H1 (cell line): Measurements from ENCODE around the gene RAD18. TPM values are rescaled to one million over a fixed set of nuclear protein-coding genes. Genes with fewer than 3 reads are reported as not detected.
A peak's percentile ranks its signal among the peaks of the same experiment; 100 is the strongest.

ENCODE experiments used
- CTCF ChIA-PET: fragments of 300-600 bp; sonication (Branson Sonifier 250); formaldehyde crosslinking; loops from one replicate; lab custom pipeline; 2021; ENCODE audit not compliant: partially characterized antibody; lab: Charles Lee
- POLR2A ChIA-PET: fragments of 300-600 bp; sonication (Branson Sonifier 250); formaldehyde crosslinking; loops from one replicate; lab custom pipeline; 2021; ENCODE audit warnings: inconsistent platforms; ENCODE audit not compliant: partially characterized antibody; lab: Charles Lee
- DNase-seq, 2 experiments: peaks; one replicate each; pipeline versions ENCODE4 v3.0.0 to v3.0.0-alpha.2; 2010 to 2022; ENCODE audit warnings: low spot score in 2 of 2, low read depth in 1 of 2, mixed read lengths in 1 of 2
- FAIRE-seq: peaks from 2 replicates; lab custom pipeline; 2011; peaks lifted over from hg19 to GRCh38; lab: Jason Lieb, UNC
- H2AFZ ChIP-seq: 2 replicates; pipeline ENCODE4 v1.8.1; 2012; ENCODE audit warnings: low read length, inconsistent platforms
- H2AK5ac ChIP-seq: 2 replicates; pipeline ENCODE4 v1.6.1; 2013; ENCODE audit warnings: low read depth, low read length
- H2BK120ac ChIP-seq: replicated peaks from 2 replicates; pipeline ENCODE3; 2013; ENCODE audit warnings: low read depth, low read length, inconsistent platforms
- H2BK12ac ChIP-seq: 2 replicates; pipeline ENCODE4 v1.6.1; 2013; ENCODE audit warnings: low read depth, low read length
- H2BK15ac ChIP-seq: 2 replicates; pipeline ENCODE4 v1.6.1; 2013; ENCODE audit warnings: low read length
- H2BK20ac ChIP-seq: 2 replicates; pipeline ENCODE4 v1.6.1; 2013; ENCODE audit warnings: low read length
- H2BK5ac ChIP-seq: 2 replicates; pipeline ENCODE4 v1.6.1; 2013; ENCODE audit warnings: low read depth, low read length
- H3K14ac ChIP-seq: 2 replicates; pipeline ENCODE4 v1.6.1; 2013; ENCODE audit warnings: inconsistent platforms; ENCODE audit not compliant: insufficient read length
- H3K18ac ChIP-seq: 2 replicates; pipeline ENCODE4 v1.6.1; 2013; ENCODE audit warnings: low read length; ENCODE audit errors: extremely low read depth
- H3K23ac ChIP-seq: 2 replicates; pipeline ENCODE4 v1.6.1; 2013; ENCODE audit warnings: inconsistent platforms; ENCODE audit not compliant: insufficient read length
- H3K23me2 ChIP-seq: 2 replicates; pipeline ENCODE4 v1.6.1; 2013; ENCODE audit warnings: low read depth, low read length
- H3K27ac ChIP-seq: 2 replicates; pipeline ENCODE4 v1.6.1; 2011; ENCODE audit warnings: low read depth, low read length, inconsistent platforms
- H3K27me3 ChIP-seq, 4 experiments: replicated peaks in 1 of 4; 1 replicate in 1 of 4; 2 replicates in 3 of 4; pipeline versions ENCODE4 v1.6.1 to v1.8.1; 2011 to 2013; ENCODE audit warnings: low read length in 3 of 4, mild to moderate bottlenecking in 3 of 4, inconsistent platforms in 2 of 4, mixed read lengths in 2 of 4, moderate library complexity in 1 of 4; ENCODE audit not compliant: control insufficient read depth in 3 of 4, insufficient read depth in 3 of 4; ENCODE audit errors: extremely low read depth in 1 of 4
- H3K36me3 ChIP-seq, 4 experiments: 2 replicates each; pipeline versions ENCODE4 v1.6.1 to v1.8.1; 2011 to 2013; ENCODE audit warnings: mild to moderate bottlenecking in 4 of 4, low read length in 3 of 4, moderate library complexity in 2 of 4, control low read depth in 1 of 4, inconsistent platforms in 1 of 4; ENCODE audit not compliant: insufficient read depth in 4 of 4, control insufficient read depth in 2 of 4
- H3K4ac ChIP-seq: replicated peaks from 2 replicates; pipeline ENCODE3; 2013; ENCODE audit warnings: low read length, low read depth, mixed read lengths, inconsistent platforms; ENCODE audit not compliant: insufficient read length
- H3K4me1 ChIP-seq, 4 experiments: replicated peaks in 1 of 4; 1 replicate in 1 of 4; 2 replicates in 3 of 4; pipeline versions ENCODE4 v1.6.1 to v1.8.1; 2011 to 2013; ENCODE audit warnings: low read length in 3 of 4, inconsistent platforms in 2 of 4, mixed read lengths in 1 of 4; ENCODE audit not compliant: insufficient read depth in 4 of 4, control insufficient read depth in 3 of 4
- H3K4me2 ChIP-seq, 2 experiments: 2 replicates each; pipeline versions ENCODE4 v1.6.1 to v1.8.1; 2011 to 2013; ENCODE audit warnings: low read depth in 2 of 2, low read length in 2 of 2, control low read depth in 1 of 2, inconsistent platforms in 1 of 2, mild to moderate bottlenecking in 1 of 2; ENCODE audit not compliant: insufficient read depth in 1 of 2
- H3K4me3 ChIP-seq, 4 experiments: fragments of 200-600, 300-600 bp in 1 of 4; sonication (generic), shearing (Covaris generic), sonication (Bioruptor Twin) in 1 of 4; 2 replicates each; pipeline versions ENCODE4 v1.5.1 to v1.8.1; 2011 to 2016; ENCODE audit warnings: low read length in 4 of 4, low read depth in 3 of 4, control low read depth in 2 of 4, inconsistent platforms in 2 of 4, mild to moderate bottlenecking in 2 of 4, mixed read lengths in 1 of 4, moderate library complexity in 1 of 4; ENCODE audit not compliant: insufficient read depth in 2 of 4; ENCODE audit errors: extremely low read depth in 1 of 4
- H3K56ac ChIP-seq: replicated peaks from 2 replicates; pipeline ENCODE3; 2013; ENCODE audit warnings: low read depth, mild to moderate bottlenecking, mixed read lengths, low read length, inconsistent platforms; ENCODE audit not compliant: insufficient read length
- H3K79me1 ChIP-seq: 2 replicates; pipeline ENCODE4 v1.6.1; 2013; ENCODE audit warnings: low read depth, low read length, control low read depth
- H3K79me2 ChIP-seq, 2 experiments: 2 replicates each; pipeline versions ENCODE4 v1.6.1 to v1.8.1; 2012 to 2013; ENCODE audit warnings: low read length in 2 of 2, mild to moderate bottlenecking in 2 of 2, inconsistent platforms in 1 of 2; ENCODE audit not compliant: insufficient read depth in 2 of 2, control insufficient read depth in 1 of 2
- H3K9ac ChIP-seq, 4 experiments: replicated peaks in 1 of 4; 1 replicate in 1 of 4; 2 replicates in 3 of 4; pipeline versions ENCODE4 v1.6.1 to v1.8.1; 2011 to 2013; ENCODE audit warnings: low read depth in 3 of 4, low read length in 3 of 4, control low read depth in 2 of 4, mild to moderate bottlenecking in 2 of 4, moderate library complexity in 2 of 4, inconsistent platforms in 1 of 4; ENCODE audit errors: extremely low read depth in 1 of 4
- H3K9me3 ChIP-seq, 2 experiments: 2 replicates each; pipeline versions ENCODE4 v1.6.1 to v1.8.1; 2012 to 2013; ENCODE audit warnings: mild to moderate bottlenecking in 2 of 2, moderate library complexity in 2 of 2, control low read depth in 1 of 2, inconsistent platforms in 1 of 2, low read depth in 1 of 2, low read length in 1 of 2, mixed read lengths in 1 of 2; ENCODE audit not compliant: insufficient read depth in 2 of 2
- H4K20me1 ChIP-seq, 2 experiments: replicated peaks in 1 of 2; 2 replicates each; pipeline versions ENCODE3 to v1.8.1; 2011 to 2013; ENCODE audit warnings: inconsistent platforms in 2 of 2, low read length in 2 of 2, mild to moderate bottlenecking in 1 of 2; ENCODE audit not compliant: insufficient read depth in 2 of 2, control insufficient read depth in 1 of 2
- H4K5ac ChIP-seq: 2 replicates; pipeline ENCODE4 v1.6.1; 2013; ENCODE audit warnings: low read length, low read depth, mixed read lengths, inconsistent platforms; ENCODE audit not compliant: insufficient read length
- H4K8ac ChIP-seq: 2 replicates; pipeline ENCODE4 v1.8.0; 2013; ENCODE audit warnings: mild to moderate bottlenecking, moderate library complexity, low read length, inconsistent platforms; ENCODE audit not compliant: insufficient read depth; ENCODE audit errors: extremely low read depth
- H4K91ac ChIP-seq: replicated peaks from 2 replicates; pipeline ENCODE3; 2013; ENCODE audit warnings: low read length, mixed read lengths, inconsistent platforms; ENCODE audit not compliant: insufficient read length
- BCL11A ChIP-seq, 2 experiments: IDR thresholded peaks; one replicate each; pipeline ENCODE4 v1.6.1; 2011; ENCODE audit warnings: low read depth in 2 of 2, low read length in 2 of 2, mild to moderate bottlenecking in 2 of 2
- HDAC2 ChIP-seq, 2 experiments: fragments of 300-600 bp in 1 of 2; sonication (generic) in 1 of 2; IDR thresholded peaks; 2 replicates each; pipeline ENCODE4 v1.6.1; 2011 to 2012; ENCODE audit warnings: low read depth in 2 of 2, low read length in 2 of 2, mild to moderate bottlenecking in 2 of 2, moderate library complexity in 2 of 2, borderline replicate concordance in 1 of 2, inconsistent platforms in 1 of 2
- WGBS, 2 experiments: shearing (Covaris generic) in 1 of 2; methylation state at CpG; one replicate each; pipeline versions ENCODE4 v1.1.6 to v1.1.7; 2013 to 2015; ENCODE audit warnings: low lambda C conversion rate in 2 of 2, mixed read lengths in 2 of 2, inconsistent platforms in 1 of 2, low coverage in 1 of 2, missing lambda C conversion rate in 1 of 2; ENCODE audit not compliant: insufficient replicate concordance in 2 of 2, insufficient coverage in 1 of 2, insufficient read length in 1 of 2; ENCODE audit errors: extremely low coverage in 1 of 2, missing lambda C conversion rate in 1 of 2; 5-methylcytosine and 5-hydroxymethylcytosine counted together
- polyA plus RNA-seq, 7 experiments: library from polyadenylated mRNA; depleted of rRNA in 3 of 7; stranded (reverse) in 5 of 7; unstranded in 2 of 7; fragments of >200 nt in 5 of 7; fragments of 200-250 nt in 2 of 7; gene quantifications; 1 replicate in 5 of 7; 2 replicates in 1 of 7; 4 replicates in 1 of 7; pipeline versions ENCODE4 v1.2.1 to v1.2.3, GENCODE V29; 2011 to 2013; ENCODE audit warnings: missing spikeins in 2 of 7, mixed read lengths in 2 of 7
- total RNA-seq: library from RNA; stranded (reverse); fragmentation: NEBNext Ultra II Directional; extraction: Animal tissue kit (Norgen Biotek cat#: 25700); gene quantifications from 2 replicates; pipeline ENCODE4 v1.2.1, GENCODE V29; 2021

RAD18 gene
- total and polyA plus RNA-seq, 2 of the 8 experiments (the other 6 are each of a cell fraction or from before 2014, with no cell fraction given) = 13.0 to 23.2 TPM

GRCh38 chr3:8983026-8983425 lies 19.8 kb upstream of the RAD18 start:
- Histone ChIP-seq H3K23me2 (no peaks in the 10 kb centered on the region), H4K8ac (no peak overlapping the region), H4K5ac (no peak overlapping the region), H3K23ac (no peak overlapping the region), H4K91ac (no peak overlapping the region), H2BK12ac (no peak overlapping the region), H3K9ac (no peak overlapping the region), H3K4ac (no peak overlapping the region), H2AFZ (no peak overlapping the region), H2BK15ac (0 out of 2 replicates have a peak overlapping the region, but pooled peaks have one; percentile 22), H4K20me1 (no peaks in the 10 kb centered on the region), H3K4me1 (no peaks in the 10 kb centered on the region; a peak in 1 of 7 replicates), H3K27ac (no peak overlapping the region), H2BK20ac (no peak overlapping the region), H3K36me3 (no peaks in the 10 kb centered on the region), H2BK120ac (no peak overlapping the region), H3K9me3 (no peaks in the 10 kb centered on the region), H3K27me3 (no peaks in the 10 kb centered on the region), H3K18ac (no peak overlapping the region), H3K79me2 (no peaks in the 10 kb centered on the region), H3K14ac (no peak overlapping the region), H3K79me1 (no peaks in the 10 kb centered on the region), H3K56ac (no peak overlapping the region), H2AK5ac (no peak overlapping the region), H3K4me3 (no peak overlapping the region), H2BK5ac (no peak overlapping the region), H3K4me2 (no peak overlapping the region)
- WGBS, 2 experiments = 100% methylated on average over 1 of the region's 1 CpG; no CpG with 5 or more reads in 1 of the 2 experiments
- no peak for DNase-seq
- ChIA-PET CTCF (interaction anchor here (0.6 to 1.4 kb wide), 6 partner anchors 10 to 456 kb away, joined by 3 to 5 read pairs (median 3); no protein-coding TSS in a partner anchor), POLR2A (no interaction called here)
- no peak for FAIRE-seq
- no peak for TF ChIP-seq HDAC2 (IDR thresholded peaks at IDR 0.05; ENCODE audit: borderline replicate concordance in 1 of 2, low read depth in 2 of 2, low read length in 2 of 2)
- no peak for TF ChIP-seq BCL11A (IDR thresholded peaks at IDR 0.05; ENCODE audit: low read depth in 2 of 2, low read length in 2 of 2)
